Dermis microvascular lymphatic vessel endothelial cell (primary cell): ENCODE measurements around the gene USP9X. TPM values are rescaled to one million over a fixed set of nuclear protein-coding genes. Genes with fewer than 3 reads are reported as not detected.
"Not testable (repeated sequence)": the region's sequence is repeated elsewhere in the genome, so short reads cannot be mapped to it uniquely, and the experiment has no call there.

Source experiments
- DNase-seq, 2 donors: peaks; one replicate each; pipeline versions ENCODE4 v3.0.0 to v3.0.0-alpha.2; 2010; ENCODE audit warnings: low read depth in 2 of 2
- total RNA-seq: library from RNA; depleted of rRNA; stranded (reverse); fragments of >200 nt; gene quantifications from 2 replicates; pipeline ENCODE4 v1.2.1, GENCODE V29; 2014

USP9X gene
- total RNA-seq, 1 donor from 2014 or later: 123 TPM

GRCh38 chrX:41276661-41277506 is 191.6 kb downstream of the USP9X start:
- peak in 1 of 2 donors; percentile 1 for DNase-seq

- DNase-seq: not testable (repeated sequence)
These were observed 197.1 kb downstream of the USP9X start for GRCh38 chrX:41282307-41282706.

- DNase-seq: not testable (repeated sequence)
These were observed 200.7 kb downstream of the USP9X start for GRCh38 chrX:41285928-41286327.

Other genes with a start within 250 kb of the USP9X start
- gene DDX3X, start 248.7 kb downstream of the USP9X start, total RNA-seq: 255 and 341 TPM in 2 replicates